Colonic mucosa (tissue), 4 donors: ENCODE measurements around the gene DNAH7. TPM values are rescaled to one million over a fixed set of nuclear protein-coding genes. Genes with fewer than 3 reads are reported as not detected.
"Not testable (repeated sequence)": the region's sequence is repeated elsewhere in the genome, so short reads cannot be mapped to it uniquely, and the experiment has no call there.

Experiments used
- DNase-seq: peaks from one replicate; pipeline ENCODE4 v3.0.0-alpha.2; 2020
- H3K27ac ChIP-seq: fragments of 200-600 bp; one replicate; pipeline ENCODE4 v1.8.0; 2021
- H3K27me3 ChIP-seq: fragments of 200-600 bp; one replicate; pipeline ENCODE4 v1.8.0; 2021
- H3K36me3 ChIP-seq: fragments of 200-600 bp; one replicate; pipeline ENCODE4 v1.8.0; 2021
- H3K4me1 ChIP-seq: fragments of 200-600 bp; one replicate; pipeline ENCODE4 v1.8.0; 2021; ENCODE audit warnings: mild to moderate bottlenecking
- H3K4me3 ChIP-seq: fragments of 200-600 bp; one replicate; pipeline ENCODE4 v1.8.0; 2021
- H3K9ac ChIP-seq, 2 donors: one replicate each; pipeline ENCODE4 v1.7.0; 2013; ENCODE audit warnings: control low read depth in 2 of 2, low read depth in 2 of 2, low read length in 2 of 2
- H3K9me3 ChIP-seq: fragments of 200-600 bp; one replicate; pipeline ENCODE4 v1.8.0; 2021
- intact Hi-C: fragments of 100-400 bp; cut with DNase I; formaldehyde crosslinking; loops from one replicate; pipeline ENCODE4 v1.14.1; 2022
- total RNA-seq, 2 donors: library from RNA; stranded (reverse); fragmentation: NEBNext Ultra II Directional in 1 of 2; extraction: Animal tissue kit (Norgen Biotek cat#: 25700) in 1 of 2; gene quantifications; one replicate each; pipeline ENCODE4 v1.2.1, GENCODE V29; 2021
- TF ChIP-seq, protein P1 (sequence below): fragments of 200-600 bp; IDR thresholded peaks from one replicate; pipeline ENCODE4 v1.8.0; 2022; ENCODE audit warnings: antibody characterized with exemption, mild to moderate bottlenecking
- donor health status: healthy.
- donor health status: DM: no; HTN: no; CAD: no.
- donor health status: DM: no; HTN: no; CAD: no.

DNAH7 gene
- total RNA-seq, 2 donors from 2014 or later = 0.91 to 2.0 TPM

DNA sequence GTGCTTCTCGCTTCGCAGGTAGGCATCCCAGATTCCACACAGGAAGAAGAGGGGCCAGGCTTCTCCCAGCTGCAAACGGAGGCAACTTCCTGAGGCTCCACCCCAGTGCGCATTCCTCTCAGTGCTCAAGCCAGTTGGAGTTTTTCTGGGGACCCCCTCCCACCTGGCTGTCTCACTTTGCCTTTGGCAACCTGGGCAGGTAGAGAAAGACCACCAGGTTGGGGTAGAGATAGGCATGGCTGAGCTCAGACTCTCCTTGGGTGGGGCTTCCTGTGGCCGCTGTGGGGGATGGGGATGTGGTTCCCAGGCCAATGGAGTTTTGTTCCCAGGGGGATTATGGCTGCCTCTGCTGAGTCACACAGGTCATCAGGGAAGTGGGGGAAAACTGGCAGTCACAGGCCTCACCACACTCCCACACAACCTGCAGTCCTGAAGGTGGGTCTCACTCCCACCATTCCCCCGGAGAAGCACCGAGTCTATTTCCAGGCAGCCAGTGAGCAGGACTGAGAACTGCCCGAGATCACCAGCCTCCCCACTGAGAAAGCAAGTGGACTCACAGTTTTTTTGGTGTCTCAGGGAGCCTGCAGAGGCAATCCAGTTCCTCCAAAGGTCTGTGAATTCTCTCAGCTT, 373.5 kb downstream of the DNAH7 start:
- peaks cover 1% of the 10 kb centered on the region for H3K9me3 ChIP-seq
- intact Hi-C loops = no loop called here
- H3K27me3 ChIP-seq = no peaks in the 10 kb centered on the region
- no peaks in the 10 kb centered on the region for H3K36me3 ChIP-seq
- TF ChIP-seq, protein P1, sequence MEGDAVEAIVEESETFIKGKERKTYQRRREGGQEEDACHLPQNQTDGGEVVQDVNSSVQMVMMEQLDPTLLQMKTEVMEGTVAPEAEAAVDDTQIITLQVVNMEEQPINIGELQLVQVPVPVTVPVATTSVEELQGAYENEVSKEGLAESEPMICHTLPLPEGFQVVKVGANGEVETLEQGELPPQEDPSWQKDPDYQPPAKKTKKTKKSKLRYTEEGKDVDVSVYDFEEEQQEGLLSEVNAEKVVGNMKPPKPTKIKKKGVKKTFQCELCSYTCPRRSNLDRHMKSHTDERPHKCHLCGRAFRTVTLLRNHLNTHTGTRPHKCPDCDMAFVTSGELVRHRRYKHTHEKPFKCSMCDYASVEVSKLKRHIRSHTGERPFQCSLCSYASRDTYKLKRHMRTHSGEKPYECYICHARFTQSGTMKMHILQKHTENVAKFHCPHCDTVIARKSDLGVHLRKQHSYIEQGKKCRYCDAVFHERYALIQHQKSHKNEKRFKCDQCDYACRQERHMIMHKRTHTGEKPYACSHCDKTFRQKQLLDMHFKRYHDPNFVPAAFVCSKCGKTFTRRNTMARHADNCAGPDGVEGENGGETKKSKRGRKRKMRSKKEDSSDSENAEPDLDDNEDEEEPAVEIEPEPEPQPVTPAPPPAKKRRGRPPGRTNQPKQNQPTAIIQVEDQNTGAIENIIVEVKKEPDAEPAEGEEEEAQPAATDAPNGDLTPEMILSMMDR = no peak
- no peak overlapping the region for H3K9ac ChIP-seq
- H3K4me1 ChIP-seq = no peaks in the 10 kb centered on the region
- no peak for DNase-seq
- no peak overlapping the region for H3K4me3 ChIP-seq
- H3K27ac ChIP-seq = no peak overlapping the region

DNA sequence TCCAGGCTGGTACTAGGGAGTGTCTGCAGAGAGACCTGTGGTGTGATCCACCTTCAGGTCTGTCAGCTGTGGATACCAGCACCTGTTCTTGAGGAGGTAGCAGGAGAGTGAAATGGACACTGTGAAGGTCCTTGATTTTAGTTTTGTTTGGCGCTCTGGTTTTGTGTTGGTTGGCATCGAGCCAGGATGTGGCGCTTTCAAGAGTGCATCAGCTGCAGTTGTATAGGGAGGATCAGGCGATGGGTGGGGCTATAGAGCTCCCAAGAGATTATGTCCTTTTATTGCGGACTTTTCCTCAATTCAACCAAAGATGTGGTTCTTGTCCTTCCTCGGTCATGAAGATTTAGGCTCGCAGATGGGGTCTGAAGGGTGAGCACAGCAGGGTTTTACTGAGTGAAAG, 374.1 kb downstream of the DNAH7 start:
- H3K4me3 ChIP-seq = no peak overlapping the region
- H3K9me3 ChIP-seq = no peaks in the 10 kb centered on the region
- TF ChIP-seq, protein P1 = no peak
- H3K27ac ChIP-seq = no peak overlapping the region
- no peaks in the 10 kb centered on the region for H3K36me3 ChIP-seq
- intact Hi-C loops = no loop called here
- no peaks in the 10 kb centered on the region for H3K27me3 ChIP-seq
- DNase-seq = no peak
- H3K9ac ChIP-seq = no peak overlapping the region
- no peaks in the 10 kb centered on the region for H3K4me1 ChIP-seq

DNA sequence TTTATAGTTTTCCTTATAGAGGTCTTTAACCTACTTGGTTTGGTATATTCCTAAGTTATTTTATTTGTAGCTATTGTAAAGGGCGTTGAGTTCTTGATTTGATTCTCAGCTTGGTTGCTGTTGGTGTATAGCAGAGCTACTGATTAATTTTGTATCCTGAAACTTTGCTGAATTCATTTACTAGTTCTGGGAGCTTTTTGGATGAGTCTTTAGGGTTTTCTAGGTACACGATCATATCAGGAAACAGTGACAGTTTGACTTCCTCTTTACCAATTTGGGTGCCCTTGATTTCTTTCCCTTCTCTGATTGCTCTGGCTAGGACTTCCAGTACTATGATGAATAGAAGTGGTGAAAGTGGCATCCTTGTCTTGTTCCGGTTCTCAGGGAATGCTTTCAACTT, 376.1 kb downstream of the DNAH7 start:
- H3K4me3 ChIP-seq, H3K4me1 ChIP-seq, H3K36me3 ChIP-seq, H3K9me3 ChIP-seq, H3K27ac ChIP-seq, H3K27me3 ChIP-seq, DNase-seq, intact Hi-C loops, H3K9ac ChIP-seq: not testable (repeated sequence)

Other genes starting within 250 kb of the DNAH7 start
- gene STK17B, start 102.7 kb upstream of the DNAH7 start, total RNA-seq = 10 to 100 TPM; 13.9 to 40.5 TPM